Esophagus muscularis mucosa (tissue), 4 donors: ENCODE results near the gene TMEM108. TPM values are rescaled to one million over a fixed set of nuclear protein-coding genes. Genes with fewer than 3 reads are reported as not detected.

Source experiments
- DNase-seq: peaks from one replicate; pipeline ENCODE4 v3.0.0-alpha.2; 2017; ENCODE audit errors: extremely low spot score
- H3K27ac ChIP-seq, 4 donors: fragments of 200-600 bp; sonication (generic); replicated peaks in 1 of 4; 1 replicate in 3 of 4; 2 replicates in 1 of 4; pipeline ENCODE4 v1.5.1; 2016 to 2019; ENCODE audit warnings: mild to moderate bottlenecking in 1 of 4
- H3K27me3 ChIP-seq, 4 donors: fragments of 200-600 bp; sonication (generic); one replicate each; pipeline versions ENCODE4 v1.5.1 to v1.6.0; 2016 to 2019
- H3K36me3 ChIP-seq, 4 donors: fragments of 200-600 bp; sonication (generic); one replicate each; pipeline ENCODE4 v1.5.1; 2016 to 2019
- H3K4me1 ChIP-seq, 4 donors: fragments of 200-600 bp; sonication (generic); one replicate each; pipeline ENCODE4 v1.5.1; 2016 to 2019
- H3K4me3 ChIP-seq, 4 donors: fragments of 200-600 bp; sonication (generic); 1 replicate in 2 of 4; 2 replicates in 2 of 4; pipeline ENCODE4 v1.5.1; 2016 to 2019; ENCODE audit warnings: mild to moderate bottlenecking in 4 of 4, moderate library complexity in 1 of 4
- H3K9me3 ChIP-seq, 4 donors: fragments of 200-600 bp; sonication (generic); 1 replicate in 3 of 4; 2 replicates in 1 of 4; pipeline ENCODE4 v1.5.1; 2016 to 2019
- CTCF ChIP-seq, 3 experiments: fragments of 200-600 bp in 2 of 3; fragments of 450-650 bp in 1 of 3; sonication (generic) in 2 of 3; IDR thresholded peaks; one replicate each; pipeline ENCODE4 v1.5.1; 2017 to 2019; ENCODE audit warnings: antibody characterized with exemption in 3 of 3, mild to moderate bottlenecking in 2 of 3, moderate library complexity in 1 of 3
- EP300 ChIP-seq: sonication (generic); formaldehyde crosslinking; IDR thresholded peaks from one replicate; pipeline ENCODE4 v1.6.1; 2017; ENCODE audit warnings: antibody characterized with exemption
- POLR2A ChIP-seq: fragments of 450-650 bp; IDR thresholded peaks from one replicate; pipeline ENCODE4 v1.6.1; 2017; ENCODE audit warnings: antibody characterized with exemption, moderate library complexity, mild to moderate bottlenecking, low read depth
- POLR2AphosphoS5 ChIP-seq, 2 donors: sonication (generic); formaldehyde crosslinking; IDR thresholded peaks; one replicate each; pipeline ENCODE4 v1.6.1; 2017; ENCODE audit warnings: antibody characterized with exemption in 2 of 2
- WGBS: methylation state at CpG from one replicate; pipeline ENCODE4 v1.1.5; 2018; 5-methylcytosine and 5-hydroxymethylcytosine counted together
- intact Hi-C: fragments of 100-400 bp; cut with DNase I; formaldehyde crosslinking; loops from one replicate; pipeline ENCODE4 v1.15.1; 2023
- total RNA-seq, 4 donors: library from RNA; depleted of rRNA; stranded (reverse); fragments of >200 nt; gene quantifications; one replicate each; pipeline versions ENCODE4 v1.1.0 to v1.2.1, GENCODE V29; 2016

TMEM108 gene
- total RNA-seq, 4 donors from 2014 or later: 8.6 to 12.1 (median 11.2) TPM

GRCh38 chr3:133274477-133274876 lies 236.3 kb downstream of the TMEM108 start:
- Histone ChIP-seq H3K36me3 (no peaks in the 10 kb centered on the region), H3K27me3 (no peaks in the 10 kb centered on the region), H3K9me3 (no peaks in the 10 kb centered on the region), H3K4me1 (peaks cover 0 to 26% (median 22%) of the 10 kb centered on the region in 4 donors), H3K4me3 (no peak overlapping the region), H3K27ac (no peak overlapping the region)
- no peak for DNase-seq
- TF ChIP-seq EP300 (no peak), POLR2A (no peak), CTCF (IDR thresholded peaks at IDR 0.05) (no peak), POLR2AphosphoS5 (IDR thresholded peaks at IDR 0.05) (no peak)
- intact Hi-C loops: no loop called here

GRCh38 chr3:133276594-133276993 lies 238.4 kb downstream of the TMEM108 start:
- H3K27me3 ChIP-seq: no peaks in the 10 kb centered on the region

GRCh38 chr3:133277813-133278212 lies 239.6 kb downstream of the TMEM108 start:
- Histone ChIP-seq H3K27ac (no peak overlapping the region), H3K9me3 (no peaks in the 10 kb centered on the region), H3K4me3 (no peak overlapping the region), H3K4me1 (peaks cover 0 to 27% (median 25%) of the 10 kb centered on the region in 4 donors), H3K36me3 (no peaks in the 10 kb centered on the region), H3K27me3 (no peaks in the 10 kb centered on the region)
- TF ChIP-seq CTCF (IDR thresholded peaks at IDR 0.05) (no peak), POLR2AphosphoS5 (IDR thresholded peaks at IDR 0.05) (no peak), EP300 (no peak), POLR2A (no peak)
- DNase-seq: no peak
- intact Hi-C loops: no loop called here
- 60% methylated on average over 2 of the region's 2 CpGs for WGBS

More at GRCh38 chr3:133276594-133276993, 238.4 kb downstream of the TMEM108 start:
- Histone ChIP-seq H3K36me3 (no peaks in the 10 kb centered on the region), H3K27ac (no peak overlapping the region), H3K9me3 (no peaks in the 10 kb centered on the region), H3K4me1 (peaks cover 0 to 27% (median 25%) of the 10 kb centered on the region in 4 donors), H3K4me3 (no peak overlapping the region)
- TF ChIP-seq EP300 (no peak), POLR2AphosphoS5 (IDR thresholded peaks at IDR 0.05) (no peak), POLR2A (no peak), CTCF (IDR thresholded peaks at IDR 0.05) (no peak)
- no peak for DNase-seq
- intact Hi-C loops: no loop called here
- 43% methylated on average over 4 of the region's 4 CpGs for WGBS

GRCh38 chr3:133278260-133279043 lies 240.3 kb downstream of the TMEM108 start:
- H3K4me1 ChIP-seq: peaks cover 0 to 27% (median 25%) of the 10 kb centered on the region in 4 donors
- intact Hi-C loops: no loop called here
- WGBS: 94% methylated on average over 7 of the region's 7 CpGs
- no peaks in the 10 kb centered on the region for H3K36me3 ChIP-seq
- no peaks in the 10 kb centered on the region for H3K27me3 ChIP-seq
- DNase-seq: no peak
- H3K9me3 ChIP-seq: no peaks in the 10 kb centered on the region
- H3K4me3 ChIP-seq: no peak overlapping the region
- H3K27ac ChIP-seq: no peak overlapping the region
- TF ChIP-seq EP300 (no peak), POLR2AphosphoS5 (IDR thresholded peaks at IDR 0.05) (no peak), POLR2A (no peak), CTCF (IDR thresholded peaks at IDR 0.05) (no peak)
